Activated CD8-positive, alpha-beta memory T cell treated with anti-CD3 and anti-CD28 coated beads, Interleukin-2, amount 50 U/mL, for 24 hours (primary cell): ENCODE measurements around the gene MEA1.

ENCODE experiments used
- DNase-seq: peaks from one replicate; pipeline ENCODE4 v3.0.0-alpha.2; 2020; ENCODE audit errors: extremely low read depth

The MEA1 gene

GRCh38 chr6:43038727-43039126 lies 25.0 kb upstream of the MEA1 start:
- no peak for DNase-seq

DNA sequence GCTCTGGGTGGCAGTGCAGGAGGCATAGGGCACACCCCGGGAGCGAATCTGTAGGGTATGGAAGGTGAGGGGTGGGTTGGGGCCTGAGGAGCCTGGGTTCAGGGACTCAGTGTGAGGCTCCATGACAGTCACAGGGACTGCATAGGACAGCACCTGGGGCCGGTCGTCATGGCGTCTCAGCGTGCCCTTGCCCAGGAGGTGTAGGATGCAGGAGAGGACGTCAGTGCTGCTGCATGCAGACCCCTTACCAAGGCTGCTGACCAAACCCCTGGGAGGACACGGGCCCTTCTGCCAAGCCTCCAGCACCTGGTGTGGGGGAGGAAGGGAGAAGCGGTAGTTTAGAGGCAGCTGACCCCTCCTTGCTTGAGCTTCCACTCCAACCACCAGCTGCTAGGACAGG lies 24.0 kb upstream of the MEA1 start:
- DNase-seq: no peak

DNA sequence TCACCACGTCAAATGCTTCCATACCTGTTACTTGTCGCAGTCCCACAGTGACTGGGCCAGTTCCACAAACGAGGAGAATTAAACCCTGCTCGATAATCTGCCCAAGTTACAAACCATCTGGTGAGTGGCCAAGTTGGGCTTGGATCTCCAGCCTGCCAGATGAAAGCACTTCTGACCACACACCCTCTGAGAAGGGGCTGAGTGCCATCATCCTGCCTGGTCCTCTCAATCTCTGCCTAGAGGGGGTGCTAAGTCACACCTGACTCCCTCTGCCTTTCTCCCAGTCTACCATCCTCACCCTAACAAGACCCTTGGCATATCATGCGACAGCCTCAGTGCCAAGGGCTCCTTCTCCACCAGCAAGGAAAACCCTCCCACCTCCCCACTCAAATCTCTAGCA lies 23.5 kb upstream of the MEA1 start:
- no peak for DNase-seq

GRCh38 chr6:43036712-43037111 lies 23.0 kb upstream of the MEA1 start:
- no peak for DNase-seq

DNA sequence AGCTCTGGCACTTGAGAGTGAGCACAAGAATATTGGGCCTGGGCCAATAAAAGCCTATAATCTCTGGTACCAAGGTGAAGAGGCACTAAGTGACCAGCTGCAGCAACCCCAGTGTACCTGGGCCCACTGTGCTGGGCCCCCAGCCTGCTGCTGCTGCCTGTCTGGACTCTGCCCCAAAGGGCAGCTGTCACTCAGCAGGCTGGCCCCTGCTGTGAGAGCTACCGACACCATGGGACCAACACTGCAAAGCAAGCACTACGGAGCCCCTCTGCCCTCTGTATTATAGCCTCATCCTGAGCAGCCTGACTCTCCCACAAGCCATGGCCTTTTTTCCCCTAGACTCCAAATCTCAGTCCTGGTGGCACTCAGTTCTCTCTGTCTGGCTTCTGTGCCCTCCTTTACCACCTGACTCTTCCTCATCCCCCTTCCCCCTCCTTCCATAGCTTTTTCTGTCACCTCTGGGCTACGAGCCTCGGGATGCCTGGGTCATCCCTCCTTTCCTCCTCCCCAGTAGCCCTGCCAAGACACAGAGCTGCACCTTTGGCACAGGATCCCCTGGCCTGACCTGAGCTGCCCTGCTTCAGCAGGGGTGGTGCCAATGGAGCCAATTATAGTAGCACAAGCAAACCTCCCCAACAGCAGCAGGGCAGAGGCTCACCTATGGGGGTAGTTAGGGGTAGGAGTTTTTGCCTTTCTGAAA lies 21.9 kb upstream of the MEA1 start:
- no peak for DNase-seq

DNA sequence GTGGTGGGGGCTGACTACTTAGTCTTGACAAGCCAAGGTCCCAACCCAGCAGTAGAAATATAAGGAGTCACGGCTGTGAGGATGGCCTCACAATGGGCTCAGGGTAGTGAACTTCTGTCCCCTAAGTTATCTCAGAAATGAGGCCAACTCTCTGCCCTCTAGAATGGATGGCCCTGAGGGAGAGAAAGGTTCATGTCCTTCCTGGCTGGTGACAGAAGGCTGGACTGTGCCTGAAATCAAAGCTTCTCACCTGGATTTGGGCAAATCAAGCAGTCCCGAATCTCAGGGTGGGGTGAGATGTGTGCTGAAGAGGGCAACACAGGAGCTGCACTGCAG lies 20.4 kb upstream of the MEA1 start:
- DNase-seq: no peak

DNA sequence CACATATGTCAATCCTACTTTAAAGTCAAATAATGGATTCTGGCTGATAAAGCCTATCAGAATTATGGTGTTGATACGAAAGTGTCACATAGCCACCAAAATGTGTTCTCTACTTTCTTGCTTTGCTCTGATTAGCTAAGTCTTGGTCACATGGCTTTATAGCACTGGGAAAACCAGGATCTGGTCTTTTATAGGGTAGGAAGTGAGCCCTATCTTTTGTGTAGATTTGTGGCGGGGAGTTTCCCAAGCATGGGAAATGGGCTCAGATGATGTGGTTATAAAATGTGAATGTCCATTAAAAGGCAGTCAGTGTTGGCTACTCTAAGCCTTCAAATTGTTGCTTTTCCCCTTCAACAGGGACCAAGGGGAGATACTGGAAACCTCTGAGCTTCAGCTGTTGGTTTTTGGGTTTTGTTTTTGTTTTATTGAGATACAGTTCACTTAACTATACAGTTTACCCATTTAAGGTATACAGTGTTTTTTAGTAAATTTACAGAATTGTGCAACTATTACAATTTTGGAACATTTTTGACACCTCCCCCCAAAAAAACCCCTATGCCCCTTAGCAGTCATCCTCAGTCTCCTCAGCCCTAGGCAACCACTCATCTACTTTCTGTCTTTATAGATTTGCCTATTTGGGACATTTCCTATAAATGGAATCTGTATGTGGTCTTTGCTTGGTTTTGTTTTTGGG lies 19.9 kb upstream of the MEA1 start:
- DNase-seq: no peak

DNA sequence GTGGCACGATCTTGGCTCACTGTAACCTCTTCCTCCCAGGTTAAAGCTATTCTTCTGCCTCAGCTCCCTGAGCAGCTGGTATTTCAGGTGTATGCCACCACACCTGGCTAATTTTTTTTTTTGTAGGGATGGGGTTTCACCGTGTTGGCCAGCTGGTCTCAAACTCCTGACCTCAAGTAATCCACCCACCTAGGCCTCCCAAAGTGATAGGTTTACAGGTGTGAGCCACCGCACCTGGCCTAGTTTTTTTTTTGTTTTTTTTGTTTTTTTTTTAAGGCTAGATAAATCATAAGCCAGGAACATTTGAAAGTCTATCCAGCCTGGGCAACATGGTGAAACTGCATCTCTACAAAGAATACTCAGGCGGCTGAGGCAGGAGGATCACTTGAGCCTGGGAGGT lies 18.6 kb upstream of the MEA1 start:
- no peak for DNase-seq

GRCh38 chr6:43029120-43029519 lies 15.4 kb upstream of the MEA1 start:
- DNase-seq: no peak

GRCh38 chr6:43026365-43026764 lies 12.6 kb upstream of the MEA1 start:
- DNase-seq: no peak

GRCh38 chr6:43024436-43024835 lies 10.7 kb upstream of the MEA1 start:
- DNase-seq: no peak

GRCh38 chr6:43021270-43022047 lies 7.7 kb upstream of the MEA1 start, which contains the start of gene RRP36:
Gene RRP36, plus strand, starts transcription at chr6:43021623. Its CDS starts 32 bp downstream, at chr6:43021655.
- no peak for DNase-seq

DNA sequence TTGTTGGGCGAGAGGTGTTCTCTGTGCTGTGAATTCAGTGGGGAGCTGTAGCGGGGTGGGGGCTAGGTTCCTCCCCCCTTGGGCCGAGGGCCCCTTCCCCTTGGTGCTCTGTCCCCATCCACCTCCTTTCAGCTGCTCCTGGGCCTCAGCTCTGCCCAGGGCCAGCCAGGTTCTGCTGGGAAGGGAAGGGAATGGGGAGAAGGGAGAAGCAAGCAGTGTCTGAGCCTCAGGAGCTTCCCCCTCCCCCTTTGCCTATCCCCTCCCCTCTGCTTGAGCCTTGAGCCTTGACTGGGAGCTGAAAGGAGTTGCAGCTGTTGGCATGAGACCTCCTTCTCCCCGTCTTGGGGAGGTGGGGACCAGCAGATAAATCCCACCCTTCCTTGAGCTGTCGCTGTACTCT lies 7.1 kb upstream of the MEA1 start:
- no peak for DNase-seq

GRCh38 chr6:43020052-43020705 lies 6.4 kb upstream of the MEA1 start:
- no peak for DNase-seq

DNA sequence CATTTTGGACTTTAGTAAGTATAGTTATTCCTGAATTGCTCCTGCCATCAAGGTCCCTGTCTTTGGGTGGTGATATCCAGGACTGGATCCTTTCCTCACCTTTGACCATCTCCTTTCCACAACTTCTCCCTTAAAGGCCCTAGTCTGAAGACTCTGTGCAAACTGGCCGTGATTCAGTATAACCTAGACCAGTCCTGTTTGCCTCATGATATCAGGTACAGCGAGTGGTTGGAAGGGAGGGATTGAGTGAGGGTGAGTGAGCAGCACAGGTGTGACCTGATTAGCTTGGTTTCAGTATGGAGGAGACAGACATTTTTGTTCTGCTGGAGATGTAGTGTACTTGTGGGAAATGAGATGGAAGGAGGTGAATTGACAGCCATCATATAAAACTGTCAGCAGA lies 5.4 kb upstream of the MEA1 start:
- no peak for DNase-seq

DNA sequence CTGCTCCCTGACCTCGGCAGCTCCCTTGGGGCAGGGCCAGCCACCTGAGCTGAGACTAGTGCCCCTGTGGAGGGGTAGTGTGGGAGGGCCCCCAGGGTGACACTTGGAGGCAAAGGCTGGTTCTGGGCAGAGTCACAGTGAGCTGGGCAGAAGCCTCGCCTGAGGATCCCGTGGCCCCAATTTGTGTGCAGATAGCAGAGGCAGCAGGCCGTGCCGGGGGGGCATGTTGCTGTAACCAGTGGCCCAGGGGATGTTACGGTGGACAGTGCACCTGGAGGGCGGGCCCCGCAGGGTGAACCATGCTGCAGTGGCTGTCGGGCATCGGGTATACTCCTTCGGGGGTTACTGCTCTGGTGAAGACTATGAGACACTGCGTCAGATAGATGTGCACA lies 3.2 kb upstream of the MEA1 start:
- no peak for DNase-seq

DNA sequence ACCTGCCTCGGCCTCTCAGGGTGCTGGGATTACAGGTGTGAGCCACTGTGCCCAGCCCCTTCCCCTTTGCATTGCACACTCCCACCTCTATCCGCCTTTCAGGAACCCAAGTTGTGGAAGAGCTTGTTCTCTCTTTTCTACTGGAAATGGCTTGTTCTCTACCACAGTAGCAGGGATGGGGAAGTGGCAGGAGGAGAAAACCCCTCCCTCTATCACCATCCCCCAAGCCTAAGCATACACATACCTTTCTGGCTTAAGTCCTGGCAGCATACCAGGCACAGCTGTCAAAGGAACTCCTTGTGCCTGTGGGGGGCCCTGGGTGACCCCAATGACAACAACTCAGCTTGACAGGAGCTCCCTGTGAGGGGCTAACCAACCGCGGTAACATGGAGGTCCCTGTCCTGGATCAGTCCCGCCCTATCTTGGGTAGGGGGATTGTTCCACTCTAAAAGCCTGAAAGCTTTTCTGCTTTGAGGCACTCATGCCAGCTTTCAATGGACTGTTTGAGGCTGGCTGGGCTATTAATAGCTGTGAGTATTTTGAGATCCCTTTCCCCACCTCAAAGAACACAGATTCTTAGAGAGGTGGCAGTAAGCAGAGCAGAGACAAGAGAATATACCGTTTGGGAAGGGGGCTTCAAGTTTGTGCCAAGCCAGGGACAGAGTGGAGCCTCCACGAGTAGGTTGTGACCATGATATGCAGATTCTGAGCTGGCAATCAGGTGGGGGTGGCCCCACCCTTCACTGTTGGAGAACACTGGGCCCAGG lies 2.6 kb upstream of the MEA1 start:
- no peak for DNase-seq

GRCh38 chr6:43014434-43014909 lies 726 bp upstream of the MEA1 start:
- DNase-seq: no peak

GRCh38 chr6:43013097-43013842 lies 476 bp downstream of the MEA1 start:
- peak; percentile 30 for DNase-seq

DNA sequence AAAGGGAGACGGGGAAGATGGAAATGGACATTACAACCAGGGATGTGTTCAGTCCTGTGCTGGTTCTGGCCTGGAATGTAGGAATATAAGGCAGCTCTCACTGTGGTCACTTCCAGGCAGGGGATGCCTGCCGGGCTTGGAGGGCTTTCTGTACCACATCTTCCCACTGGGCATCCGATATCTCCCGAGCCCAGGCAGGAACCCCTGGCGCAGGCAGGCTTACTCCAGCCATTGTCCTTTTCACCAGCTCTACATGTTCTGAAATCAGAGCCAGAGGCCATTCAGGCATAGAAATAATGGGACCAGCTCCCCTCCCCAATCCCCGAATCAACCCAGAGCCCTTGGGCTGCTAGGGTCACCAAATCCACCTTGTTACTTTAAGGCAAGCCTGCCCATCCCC lies 1.4 kb downstream of the MEA1 start:
- no peak for DNase-seq

GRCh38 chr6:43011207-43011606 lies 2.5 kb downstream of the MEA1 start:
- DNase-seq: no peak
